Ishikawa (cell line): ENCODE data around the gene EPAS1.

Source experiments
- CEBPB ChIP-seq: IDR thresholded peaks from 2 replicates; pipeline ENCODE4 v1.6.1; 2012
- CREB1 ChIP-seq: IDR thresholded peaks from 2 replicates; pipeline ENCODE4 v1.6.1; 2012; ENCODE audit warnings: low read depth
- EGR1 ChIP-seq: IDR thresholded peaks from 2 replicates; pipeline ENCODE4 v1.6.1; 2012
- EP300 ChIP-seq: IDR thresholded peaks from 2 replicates; pipeline ENCODE4 v1.6.1; 2012; ENCODE audit warnings: borderline replicate concordance
- FOXM1 ChIP-seq: IDR thresholded peaks from 2 replicates; pipeline ENCODE4 v1.6.1; 2012; ENCODE audit warnings: low read depth, borderline replicate concordance
- NFIC ChIP-seq: IDR thresholded peaks from 2 replicates; pipeline ENCODE4 v1.6.1; 2012
- RAD21 ChIP-seq: IDR thresholded peaks from 2 replicates; pipeline ENCODE4 v1.6.1; 2012; ENCODE audit warnings: low read depth
- TAF1 ChIP-seq: IDR thresholded peaks from 2 replicates; pipeline ENCODE4 v1.6.1; 2012; ENCODE audit warnings: low read depth, mild to moderate bottlenecking
- TCF12 ChIP-seq: IDR thresholded peaks from 2 replicates; pipeline ENCODE4 v1.6.1; 2012; ENCODE audit warnings: low read depth
- TEAD4 ChIP-seq: IDR thresholded peaks from 2 replicates; pipeline ENCODE4 v1.6.1; 2012
- YY1 ChIP-seq: IDR thresholded peaks from 2 replicates; pipeline ENCODE4 v1.6.1; 2012; ENCODE audit warnings: low read depth
- ZBTB7A ChIP-seq: IDR thresholded peaks from 2 replicates; pipeline ENCODE4 v1.6.1; 2012; ENCODE audit warnings: low read depth
- TF ChIP-seq, protein P1 (sequence below): IDR thresholded peaks from 2 replicates; pipeline ENCODE4 v1.6.1; 2012; ENCODE audit warnings: low read depth, mild to moderate bottlenecking
- TF ChIP-seq, protein P2 (sequence below): IDR thresholded peaks from 2 replicates; pipeline ENCODE4 v1.6.1; 2012
- TF ChIP-seq, protein P3 (sequence below): IDR thresholded peaks from 2 replicates; pipeline ENCODE4 v1.6.1; 2012

The EPAS1 gene

DNA sequence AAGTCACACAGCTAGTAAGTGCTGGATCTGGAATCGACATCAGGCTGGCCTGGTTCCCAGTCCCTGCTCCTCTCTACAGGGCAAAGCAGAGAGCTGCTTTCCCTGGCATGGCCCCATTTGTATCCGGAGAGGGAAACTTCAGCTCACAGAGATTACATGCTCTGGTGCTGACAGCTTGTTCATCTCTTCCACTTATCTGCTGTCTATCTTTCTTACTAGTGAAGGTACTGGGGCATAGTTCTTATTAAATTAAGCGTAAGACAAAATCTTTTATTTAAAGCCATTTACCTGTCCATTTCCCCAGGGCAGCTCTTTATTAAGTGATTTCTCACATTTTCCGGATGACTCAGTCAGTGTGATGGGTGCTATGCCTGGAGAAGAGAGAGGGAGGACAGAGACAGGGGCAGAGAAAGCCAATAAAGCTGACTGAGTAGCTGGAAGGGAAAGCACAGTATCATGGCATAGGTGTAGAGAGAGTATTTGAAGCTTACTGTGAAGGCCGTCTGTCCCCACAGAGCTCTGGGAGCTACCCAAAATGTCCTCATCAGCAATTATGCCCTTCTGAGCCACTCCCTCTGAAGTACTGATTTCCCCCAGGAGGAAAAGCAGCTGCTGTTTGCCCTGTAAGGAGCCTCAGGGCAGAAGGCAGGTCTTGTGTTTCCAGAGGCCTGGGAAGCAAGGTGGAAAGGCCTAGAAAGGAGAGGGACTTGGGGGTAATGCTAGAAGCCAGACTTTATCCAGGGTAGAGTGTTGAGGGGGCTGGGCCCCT is 44.1 kb upstream of the EPAS1 start:
- no peak for TF ChIP-seq ZBTB7A
- TF ChIP-seq, protein P1, sequence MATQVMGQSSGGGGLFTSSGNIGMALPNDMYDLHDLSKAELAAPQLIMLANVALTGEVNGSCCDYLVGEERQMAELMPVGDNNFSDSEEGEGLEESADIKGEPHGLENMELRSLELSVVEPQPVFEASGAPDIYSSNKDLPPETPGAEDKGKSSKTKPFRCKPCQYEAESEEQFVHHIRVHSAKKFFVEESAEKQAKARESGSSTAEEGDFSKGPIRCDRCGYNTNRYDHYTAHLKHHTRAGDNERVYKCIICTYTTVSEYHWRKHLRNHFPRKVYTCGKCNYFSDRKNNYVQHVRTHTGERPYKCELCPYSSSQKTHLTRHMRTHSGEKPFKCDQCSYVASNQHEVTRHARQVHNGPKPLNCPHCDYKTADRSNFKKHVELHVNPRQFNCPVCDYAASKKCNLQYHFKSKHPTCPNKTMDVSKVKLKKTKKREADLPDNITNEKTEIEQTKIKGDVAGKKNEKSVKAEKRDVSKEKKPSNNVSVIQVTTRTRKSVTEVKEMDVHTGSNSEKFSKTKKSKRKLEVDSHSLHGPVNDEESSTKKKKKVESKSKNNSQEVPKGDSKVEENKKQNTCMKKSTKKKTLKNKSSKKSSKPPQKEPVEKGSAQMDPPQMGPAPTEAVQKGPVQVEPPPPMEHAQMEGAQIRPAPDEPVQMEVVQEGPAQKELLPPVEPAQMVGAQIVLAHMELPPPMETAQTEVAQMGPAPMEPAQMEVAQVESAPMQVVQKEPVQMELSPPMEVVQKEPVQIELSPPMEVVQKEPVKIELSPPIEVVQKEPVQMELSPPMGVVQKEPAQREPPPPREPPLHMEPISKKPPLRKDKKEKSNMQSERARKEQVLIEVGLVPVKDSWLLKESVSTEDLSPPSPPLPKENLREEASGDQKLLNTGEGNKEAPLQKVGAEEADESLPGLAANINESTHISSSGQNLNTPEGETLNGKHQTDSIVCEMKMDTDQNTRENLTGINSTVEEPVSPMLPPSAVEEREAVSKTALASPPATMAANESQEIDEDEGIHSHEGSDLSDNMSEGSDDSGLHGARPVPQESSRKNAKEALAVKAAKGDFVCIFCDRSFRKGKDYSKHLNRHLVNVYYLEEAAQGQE: no peak
- TF ChIP-seq CEBPB: no peak
- TF ChIP-seq RAD21: no peak
- no peak for TF ChIP-seq YY1
- TF ChIP-seq, protein P2, sequence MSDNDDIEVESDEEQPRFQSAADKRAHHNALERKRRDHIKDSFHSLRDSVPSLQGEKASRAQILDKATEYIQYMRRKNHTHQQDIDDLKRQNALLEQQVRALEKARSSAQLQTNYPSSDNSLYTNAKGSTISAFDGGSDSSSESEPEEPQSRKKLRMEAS: no peak
- no peak for TF ChIP-seq CREB1
- no peak for TF ChIP-seq TCF12
- no peak for TF ChIP-seq EGR1
- no peak for TF ChIP-seq TAF1
- no peak for TF ChIP-seq FOXM1

DNA sequence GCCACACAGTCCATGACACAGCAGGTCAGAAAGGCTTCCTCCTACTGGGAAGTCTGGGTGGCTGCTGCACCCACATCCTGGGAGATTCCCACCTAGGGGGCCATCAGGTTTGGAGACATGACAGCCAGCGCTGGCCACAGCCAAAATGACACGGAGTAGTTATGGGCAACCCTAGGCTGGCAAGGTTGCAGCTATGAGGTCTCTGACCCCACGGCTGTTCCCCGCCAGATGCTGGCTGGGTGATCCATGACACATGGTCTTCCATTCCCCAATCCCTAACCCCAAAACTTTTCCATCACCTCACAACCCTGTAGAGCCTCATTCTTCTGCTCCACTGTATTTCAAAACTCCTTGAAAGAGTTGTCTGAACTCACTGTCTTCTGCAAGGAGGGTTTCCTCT is 42.7 kb upstream of the EPAS1 start:
- no peak for TF ChIP-seq CEBPB
- TF ChIP-seq EGR1: no peak
- TF ChIP-seq EP300: no peak
- TF ChIP-seq, protein P2: no peak
- no peak for TF ChIP-seq ZBTB7A
- no peak for TF ChIP-seq FOXM1
- TF ChIP-seq TCF12: no peak
- TF ChIP-seq, protein P3, sequence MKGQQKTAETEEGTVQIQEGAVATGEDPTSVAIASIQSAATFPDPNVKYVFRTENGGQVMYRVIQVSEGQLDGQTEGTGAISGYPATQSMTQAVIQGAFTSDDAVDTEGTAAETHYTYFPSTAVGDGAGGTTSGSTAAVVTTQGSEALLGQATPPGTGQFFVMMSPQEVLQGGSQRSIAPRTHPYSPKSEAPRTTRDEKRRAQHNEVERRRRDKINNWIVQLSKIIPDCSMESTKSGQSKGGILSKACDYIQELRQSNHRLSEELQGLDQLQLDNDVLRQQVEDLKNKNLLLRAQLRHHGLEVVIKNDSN: no peak
- TF ChIP-seq RAD21: no peak
- TF ChIP-seq NFIC: no peak
- TF ChIP-seq, protein P1: no peak
- no peak for TF ChIP-seq YY1
- TF ChIP-seq TAF1: no peak

DNA sequence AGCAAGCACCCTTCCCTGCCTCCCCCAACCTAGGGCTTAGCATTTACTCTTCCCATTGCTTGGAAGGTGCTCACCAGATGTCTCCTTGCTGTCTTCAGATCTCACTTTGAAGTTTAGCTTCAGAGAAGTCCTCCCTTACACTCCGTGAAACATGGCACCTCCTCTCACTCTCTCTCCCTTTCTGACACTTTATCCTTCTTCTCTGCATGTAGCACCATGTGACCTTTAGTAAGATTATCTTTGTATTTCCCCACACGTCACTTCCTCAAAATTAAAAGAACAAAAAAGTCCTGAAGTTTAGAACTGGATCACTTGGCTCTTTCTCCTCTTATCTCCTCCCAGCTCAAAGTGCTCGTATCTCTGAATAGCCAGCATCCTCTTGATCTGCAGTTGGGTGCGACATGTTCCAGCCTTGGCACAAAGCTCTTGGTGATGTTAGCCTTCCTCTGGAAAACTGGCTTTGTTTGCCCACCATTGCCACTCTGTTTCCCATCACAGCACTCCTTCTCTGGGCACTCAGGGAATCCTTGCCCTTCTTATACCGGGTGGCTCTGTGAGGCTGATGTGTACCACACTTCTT is 40.6 kb upstream of the EPAS1 start:
- TF ChIP-seq TEAD4: no peak
- TF ChIP-seq, protein P2: no peak
- no peak for TF ChIP-seq TAF1
- TF ChIP-seq NFIC: no peak
- no peak for TF ChIP-seq ZBTB7A
- no peak for TF ChIP-seq RAD21
- TF ChIP-seq, protein P3: no peak
- TF ChIP-seq TCF12: no peak
- TF ChIP-seq CREB1: no peak
- no peak for TF ChIP-seq EP300
- no peak for TF ChIP-seq CEBPB
- TF ChIP-seq YY1: no peak
- TF ChIP-seq, protein P1: no peak
- no peak for TF ChIP-seq EGR1
- TF ChIP-seq FOXM1: no peak

DNA sequence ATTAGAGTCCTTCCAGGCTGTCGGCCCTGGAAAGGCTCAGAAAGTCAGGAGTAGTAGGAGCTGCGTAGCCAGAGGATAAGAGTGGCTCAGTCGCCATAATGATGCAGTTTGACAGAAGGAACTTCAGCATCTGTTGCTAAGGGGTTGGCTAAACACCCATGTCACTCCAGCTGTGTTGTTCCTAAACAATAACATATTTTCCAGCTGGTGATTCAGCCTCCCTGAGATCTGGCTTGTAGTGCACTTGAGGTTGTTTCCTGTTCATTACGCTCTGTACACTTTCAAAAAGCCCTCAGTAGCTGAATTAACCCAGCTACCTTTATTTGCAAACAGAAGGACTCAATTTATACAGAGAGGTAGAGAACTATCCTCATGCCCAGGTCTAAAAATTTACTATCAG is 39.7 kb upstream of the EPAS1 start:
- TF ChIP-seq RAD21: no peak
- TF ChIP-seq ZBTB7A: no peak
- no peak for TF ChIP-seq TAF1
- TF ChIP-seq, protein P1: no peak
- no peak for TF ChIP-seq NFIC
- no peak for TF ChIP-seq TCF12
- TF ChIP-seq EP300: no peak
